NT2/D1 (cell line): Measurements from ENCODE around the gene TMEM158.

Experiments
- SUZ12 ChIP-seq: IDR thresholded peaks from 2 replicates; pipeline ENCODE4 v1.6.1; 2011; ENCODE audit not compliant: insufficient read length, insufficient read depth; ENCODE audit errors: extremely low read depth
- YY1 ChIP-seq: IDR thresholded peaks from 2 replicates; pipeline ENCODE4 v1.6.1; 2011; ENCODE audit not compliant: insufficient read length, insufficient read depth
- ZNF274 ChIP-seq: IDR thresholded peaks from 2 replicates; pipeline ENCODE4 v1.6.1; 2011; ENCODE audit warnings: mild to moderate bottlenecking, low read depth, low read length

- no peak for TF ChIP-seq YY1
- no peak for TF ChIP-seq SUZ12
- TF ChIP-seq ZNF274, result no peak
These were observed 46.9 kb downstream of the TMEM158 start for GRCh38 chr3:45179163-45179562.
